Progenitor cell of endocrine pancreas (in vitro differentiated cells): ENCODE measurements around the gene DCC. TPM values are rescaled to one million over a fixed set of nuclear protein-coding genes. Genes with fewer than 3 reads are reported as not detected.

ENCODE experiments used
- DNase-seq: peaks from one replicate; pipeline ENCODE4 v3.0.0; 2021; ENCODE audit warnings: low spot score; ENCODE audit not compliant: unreplicated experiment
- H3K27ac Mint-ChIP-seq: 2 replicates; pipeline ENCODE4 v1.8.0; 2021; ENCODE audit warnings: mild to moderate bottlenecking, moderate library complexity, mixed read lengths
- H3K27me3 Mint-ChIP-seq: 2 replicates; pipeline ENCODE4 v1.8.0; 2021; ENCODE audit warnings: mixed read lengths
- H3K36me3 Mint-ChIP-seq: 2 replicates; pipeline ENCODE4 v1.8.0; 2022; ENCODE audit warnings: mixed read lengths; ENCODE audit not compliant: insufficient read depth
- H3K4me1 Mint-ChIP-seq: 2 replicates; pipeline ENCODE4 v1.8.0; 2021; ENCODE audit warnings: low read depth, mixed read lengths
- H3K4me3 Mint-ChIP-seq: 2 replicates; pipeline ENCODE4 v1.8.0; 2021; ENCODE audit warnings: low read depth, mild to moderate bottlenecking, moderate library complexity, mixed read lengths
- H3K9me3 Mint-ChIP-seq: 2 replicates; pipeline ENCODE4 v1.8.0; 2021; ENCODE audit warnings: low read depth, mixed read lengths
- CTCF ChIP-seq: fragments of 200-600 bp; sonication (generic); IDR thresholded peaks from one replicate; pipeline ENCODE4 v1.5.0; 2021; ENCODE audit warnings: antibody characterized with exemption, mild to moderate bottlenecking; ENCODE audit not compliant: unreplicated experiment
- total RNA-seq: library from RNA; stranded (reverse); gene quantifications from 2 replicates; pipeline ENCODE4 v1.2.1, GENCODE V29; 2021

The DCC gene
- total RNA-seq, 1 donor from 2014 or later, result 8.4 TPM

GRCh38 chr18:52431683-52432082 lies 91.7 kb downstream of the DCC start:
- no peak overlapping the region for H3K4me3 Mint-ChIP-seq
- no peak for DNase-seq
- H3K36me3 Mint-ChIP-seq, result peaks cover 3% of the 10 kb centered on the region
- H3K27me3 Mint-ChIP-seq, result peaks cover 49% of the 10 kb centered on the region
- H3K9me3 Mint-ChIP-seq, result no peaks in the 10 kb centered on the region
- no peak overlapping the region for H3K27ac Mint-ChIP-seq
- TF ChIP-seq CTCF, result no peak
- peaks cover 45% of the 10 kb centered on the region for H3K4me1 Mint-ChIP-seq

- no peak for TF ChIP-seq CTCF
- no peak for DNase-seq
- no peaks in the 10 kb centered on the region for H3K9me3 Mint-ChIP-seq
- peaks cover 3% of the 10 kb centered on the region for H3K36me3 Mint-ChIP-seq
- H3K4me3 Mint-ChIP-seq, result no peak overlapping the region
- H3K27me3 Mint-ChIP-seq, result peaks cover 41% of the 10 kb centered on the region
- peaks cover 48% of the 10 kb centered on the region for H3K4me1 Mint-ChIP-seq
- no peak overlapping the region for H3K27ac Mint-ChIP-seq
Measured at GRCh38 chr18:52433797-52434196, 93.8 kb downstream of the DCC start.

GRCh38 chr18:52435301-52435700 lies 95.3 kb downstream of the DCC start:
- no peak for TF ChIP-seq CTCF
- H3K36me3 Mint-ChIP-seq, result peaks cover 3% of the 10 kb centered on the region
- H3K4me3 Mint-ChIP-seq, result no peak overlapping the region
- DNase-seq, result no peak
- no peak overlapping the region for H3K27ac Mint-ChIP-seq
- H3K27me3 Mint-ChIP-seq, result peaks cover 31% of the 10 kb centered on the region
- H3K4me1 Mint-ChIP-seq, result peaks cover 49% of the 10 kb centered on the region
- H3K9me3 Mint-ChIP-seq, result no peaks in the 10 kb centered on the region

- Mint-ChIP-seq H3K4me1 (peaks cover 63% of the 10 kb centered on the region), H3K36me3 (peaks cover 3% of the 10 kb centered on the region), H3K27me3 (peaks cover 16% of the 10 kb centered on the region), H3K9me3 (no peaks in the 10 kb centered on the region), H3K4me3 (no peak overlapping the region), H3K27ac (no peak overlapping the region)
- TF ChIP-seq CTCF, result no peak
- no peak for DNase-seq
Measured at GRCh38 chr18:52437161-52437560, 97.2 kb downstream of the DCC start.

- H3K9me3 Mint-ChIP-seq, result no peaks in the 10 kb centered on the region
- peaks cover 19% of the 10 kb centered on the region for H3K27me3 Mint-ChIP-seq
- peaks cover 3% of the 10 kb centered on the region for H3K36me3 Mint-ChIP-seq
- peaks cover 77% of the 10 kb centered on the region for H3K4me1 Mint-ChIP-seq
- no peak for DNase-seq
- H3K4me3 Mint-ChIP-seq, result peak overlapping the region; percentile 13
- H3K27ac Mint-ChIP-seq, result peak overlapping the region; percentile 56
- TF ChIP-seq CTCF, result no peak
Measured at GRCh38 chr18:52439457-52439856, 99.5 kb downstream of the DCC start.
